GM12873 (cell line): ENCODE measurements around the gene CZIB.

ENCODE experiments used
- TF ChIP-seq, protein P1 (sequence below): IDR thresholded peaks from 2 replicates; pipeline ENCODE4 v1.5.1; 2012; ENCODE audit warnings: low read depth, mild to moderate bottlenecking, moderate library complexity, low read length, control low read depth; ENCODE audit not compliant: insufficient read depth; ENCODE audit errors: missing control alignments

CZIB gene

DNA sequence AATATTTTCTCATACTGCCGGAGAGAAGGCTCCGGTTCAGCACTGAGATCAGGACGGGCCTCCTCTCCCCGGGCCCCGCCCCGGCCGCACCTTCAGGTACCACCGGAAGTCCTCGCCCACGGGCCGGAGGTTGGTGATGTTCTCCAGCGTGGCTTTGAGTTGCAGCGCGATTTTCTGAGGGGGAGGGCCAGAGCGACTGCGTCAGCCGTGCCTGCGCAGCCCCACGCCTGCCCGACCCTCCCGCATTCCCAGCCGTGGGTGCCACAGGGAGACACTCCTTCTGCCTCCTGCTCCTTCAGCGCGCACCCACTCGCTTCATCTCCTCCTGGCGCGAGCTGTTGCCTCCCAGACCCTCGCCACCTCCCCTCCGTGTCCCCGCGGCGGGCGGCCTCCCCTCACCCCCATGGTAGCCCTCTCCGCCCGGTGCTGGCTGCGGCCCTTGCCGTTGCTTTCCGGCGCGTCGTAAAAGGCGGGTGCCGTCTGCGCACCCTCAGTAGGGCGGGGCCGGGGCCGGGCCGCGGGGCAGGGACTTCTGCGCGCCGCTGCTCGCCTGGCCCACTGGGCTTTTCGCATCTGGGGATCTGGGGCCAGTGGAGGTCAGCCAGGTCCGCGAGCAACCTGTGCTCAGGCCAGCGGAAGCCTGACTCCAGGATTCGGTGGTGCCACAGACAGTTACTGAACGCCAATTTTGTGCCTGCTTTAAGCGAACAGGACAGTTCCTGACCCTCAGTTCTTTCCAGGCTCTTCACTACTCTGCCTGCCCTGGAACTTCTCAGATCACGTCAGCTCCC, at the start of gene CZIB:
Gene CZIB, minus strand, starts transcription at position 464 of the 791 bp plus-strand sequence. Its CDS starts 59 bp downstream, at position 405.
- TF ChIP-seq, protein P1, sequence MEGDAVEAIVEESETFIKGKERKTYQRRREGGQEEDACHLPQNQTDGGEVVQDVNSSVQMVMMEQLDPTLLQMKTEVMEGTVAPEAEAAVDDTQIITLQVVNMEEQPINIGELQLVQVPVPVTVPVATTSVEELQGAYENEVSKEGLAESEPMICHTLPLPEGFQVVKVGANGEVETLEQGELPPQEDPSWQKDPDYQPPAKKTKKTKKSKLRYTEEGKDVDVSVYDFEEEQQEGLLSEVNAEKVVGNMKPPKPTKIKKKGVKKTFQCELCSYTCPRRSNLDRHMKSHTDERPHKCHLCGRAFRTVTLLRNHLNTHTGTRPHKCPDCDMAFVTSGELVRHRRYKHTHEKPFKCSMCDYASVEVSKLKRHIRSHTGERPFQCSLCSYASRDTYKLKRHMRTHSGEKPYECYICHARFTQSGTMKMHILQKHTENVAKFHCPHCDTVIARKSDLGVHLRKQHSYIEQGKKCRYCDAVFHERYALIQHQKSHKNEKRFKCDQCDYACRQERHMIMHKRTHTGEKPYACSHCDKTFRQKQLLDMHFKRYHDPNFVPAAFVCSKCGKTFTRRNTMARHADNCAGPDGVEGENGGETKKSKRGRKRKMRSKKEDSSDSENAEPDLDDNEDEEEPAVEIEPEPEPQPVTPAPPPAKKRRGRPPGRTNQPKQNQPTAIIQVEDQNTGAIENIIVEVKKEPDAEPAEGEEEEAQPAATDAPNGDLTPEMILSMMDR, result no peak

DNA sequence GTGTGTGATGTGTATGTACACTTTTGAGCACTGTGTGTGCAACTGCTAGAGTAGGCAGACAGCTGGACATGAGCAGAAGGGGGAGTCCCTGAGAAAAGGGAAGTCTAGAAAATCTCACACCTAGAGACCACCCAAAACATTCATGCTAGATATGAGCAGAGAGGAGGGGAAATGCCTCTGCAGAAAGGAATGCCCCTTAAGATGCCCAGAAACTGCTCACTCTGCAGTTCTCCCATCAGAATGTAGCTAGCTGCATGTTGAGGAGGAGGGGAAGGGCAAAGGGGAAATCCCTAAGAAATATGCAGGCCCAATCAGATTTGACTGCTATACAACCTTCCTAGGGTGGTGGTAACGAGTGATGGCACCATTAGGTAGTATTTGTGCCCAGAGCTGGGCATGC, 49.7 kb upstream of the CZIB start:
- TF ChIP-seq, protein P1, result no peak

DNA sequence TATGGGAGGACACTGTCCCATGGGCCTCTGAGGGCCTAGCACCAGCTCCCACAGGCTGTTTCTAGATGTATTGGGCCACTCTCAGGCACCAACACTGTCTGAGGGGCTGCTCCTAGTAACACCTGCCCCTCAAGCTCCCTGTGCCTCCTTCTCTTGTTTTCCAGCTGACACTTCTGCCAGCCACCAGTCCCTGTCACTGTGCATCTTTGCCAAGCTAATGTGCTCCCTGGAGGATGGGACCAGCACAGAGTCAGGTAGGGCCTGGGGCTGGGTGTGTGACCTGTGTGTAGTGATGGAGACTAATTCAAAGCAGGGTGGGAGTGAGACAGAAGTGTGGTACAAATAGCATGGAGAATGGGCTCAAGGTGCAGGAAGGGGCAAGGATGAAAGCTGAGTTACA, 47.3 kb upstream of the CZIB start:
- TF ChIP-seq, protein P1, result no peak

DNA sequence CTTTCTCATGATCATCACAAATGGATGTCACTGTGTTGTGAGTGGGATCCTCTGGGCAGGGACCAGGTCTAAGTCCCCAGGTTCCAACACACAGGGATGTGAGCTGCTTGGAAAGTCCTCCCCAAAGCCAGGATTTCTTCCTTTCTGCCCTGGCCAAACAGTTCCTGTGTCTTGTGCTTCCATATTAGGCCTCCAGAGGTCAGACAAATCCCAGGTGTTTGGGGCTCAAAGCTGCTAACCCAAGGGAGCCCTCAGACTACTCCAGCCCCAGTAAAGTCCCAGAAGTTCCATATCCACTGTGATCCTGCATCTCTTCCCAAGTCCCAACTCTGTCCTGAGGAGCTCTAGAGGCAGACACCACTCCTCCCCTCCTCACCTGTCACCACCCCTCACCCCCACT, 45.6 kb upstream of the CZIB start:
- TF ChIP-seq, protein P1, result peak; percentile 46

DNA sequence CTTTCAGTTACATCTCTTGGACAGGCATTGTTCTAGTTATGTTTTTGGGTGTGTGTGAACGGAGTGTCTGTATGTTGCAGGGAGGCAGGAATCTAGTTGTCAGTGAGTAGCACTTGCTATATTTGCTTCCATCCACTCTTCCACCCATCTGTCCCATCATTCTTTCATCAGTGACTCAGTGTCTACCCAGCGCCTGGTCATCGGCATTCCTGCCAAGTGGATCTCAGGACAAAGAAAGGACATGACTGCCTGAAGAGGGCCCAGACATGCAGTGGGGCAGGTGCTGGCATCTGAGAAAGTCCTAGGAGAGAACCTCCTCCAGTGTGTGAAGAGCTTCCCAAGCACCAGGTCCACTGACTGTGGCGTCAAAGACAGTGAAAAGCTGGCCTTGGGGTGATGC, 45.1 kb upstream of the CZIB start:
- TF ChIP-seq, protein P1, result no peak

DNA sequence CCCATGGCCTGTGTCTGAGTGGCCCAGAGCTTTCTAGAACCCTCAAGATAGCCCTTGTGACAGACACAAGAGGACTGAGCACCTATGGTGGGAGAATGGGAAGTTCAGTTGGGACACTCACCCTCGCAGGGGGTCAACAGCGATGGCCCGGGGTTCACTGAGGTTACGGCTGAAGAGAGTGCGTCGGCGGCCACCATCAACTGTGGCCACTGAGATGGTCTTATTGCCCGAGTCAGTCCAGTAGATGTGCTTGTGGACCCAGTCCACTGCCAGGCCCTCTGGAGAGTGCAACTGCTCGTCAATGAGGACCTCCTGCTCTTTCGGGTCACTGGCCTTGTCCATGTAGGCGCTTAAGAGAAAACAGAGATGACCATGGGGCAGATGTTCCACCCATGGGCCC, 43.6 kb upstream of the CZIB start:
- TF ChIP-seq, protein P1, result no peak

DNA sequence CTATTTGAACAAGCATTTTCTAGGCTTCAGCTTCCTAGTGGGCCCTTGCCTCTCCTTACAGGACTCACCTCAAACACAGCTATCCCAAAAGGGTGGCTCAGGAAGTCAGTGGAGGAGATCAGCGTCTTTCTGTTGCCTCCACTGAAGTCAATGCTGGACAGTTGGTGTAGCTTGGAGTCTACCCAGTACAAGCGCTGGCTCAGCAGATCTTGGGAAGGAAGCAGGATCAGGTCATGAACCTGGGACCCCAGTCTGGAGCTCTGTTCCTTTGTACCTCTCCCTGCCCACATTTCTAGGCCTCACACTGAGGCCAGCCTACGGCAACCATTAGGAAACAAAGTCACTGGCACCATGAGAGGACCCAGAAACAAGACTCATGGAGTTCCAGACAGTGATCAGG, 41.6 kb upstream of the CZIB start:
- TF ChIP-seq, protein P1, result no peak
